ENCODE data around the gene DGKI. TPM values are rescaled to one million over a fixed set of nuclear protein-coding genes. Genes with fewer than 3 reads are reported as not detected.

Gene DGKI
- total RNA-seq, 2 donors from 2014 or later, result 0.04 to 0.64 TPM

DNA sequence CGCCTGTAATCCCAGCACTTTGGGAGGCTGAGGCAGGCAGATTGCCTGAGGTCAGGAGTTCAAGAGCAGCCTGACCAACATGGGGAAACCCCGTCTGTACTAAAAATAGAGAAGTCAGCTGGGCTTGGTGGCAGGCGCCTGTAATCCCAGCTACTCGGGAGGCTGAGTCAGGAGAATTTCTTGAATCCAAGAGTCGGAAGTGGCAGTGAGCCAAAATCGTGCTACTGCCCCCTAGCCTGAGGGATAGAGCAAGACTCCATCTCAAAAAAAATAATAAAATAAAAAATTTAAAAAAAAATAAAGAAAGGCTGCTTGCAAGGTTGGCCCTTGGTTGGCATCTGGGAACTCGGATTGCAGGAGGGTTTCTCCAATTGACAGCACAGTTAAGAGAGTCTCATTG, 221.6 kb downstream of the DGKI start:
- Mint-ChIP-seq H3K36me3 (ENCODE audit: low read depth) (no peaks in the 10 kb centered on the region), H3K27ac (no peak overlapping the region), H3K4me1 (no peaks in the 10 kb centered on the region), H3K27me3 (ENCODE audit: insufficient read depth) (peaks cover 1% of the 10 kb centered on the region), H3K9me3 (no peaks in the 10 kb centered on the region), H3K4me3 (no peak overlapping the region)
- H3K4me1 ChIP-seq (ENCODE audit: control insufficient read depth, insufficient read depth, low read length), result no peaks in the 10 kb centered on the region
- H3K27me3 ChIP-seq (ENCODE audit: control insufficient read depth, insufficient read depth, low read length, poor library complexity, severe bottlenecking), result no peaks in the 10 kb centered on the region
- H3K27ac ChIP-seq (ENCODE audit: low read depth, low read length), result no peak overlapping the region
- DNase-seq, result no peak
- WGBS, 2 experiments (ENCODE audit: insufficient coverage in 1 of 2, insufficient read length in 1 of 2), result 96 to 100% methylated on average over 5 to 7 of the region's 7 CpGs
- no peaks in the 10 kb centered on the region for H3K9me3 ChIP-seq (ENCODE audit: control insufficient read depth, low read length)
- TF ChIP-seq, protein P1, sequence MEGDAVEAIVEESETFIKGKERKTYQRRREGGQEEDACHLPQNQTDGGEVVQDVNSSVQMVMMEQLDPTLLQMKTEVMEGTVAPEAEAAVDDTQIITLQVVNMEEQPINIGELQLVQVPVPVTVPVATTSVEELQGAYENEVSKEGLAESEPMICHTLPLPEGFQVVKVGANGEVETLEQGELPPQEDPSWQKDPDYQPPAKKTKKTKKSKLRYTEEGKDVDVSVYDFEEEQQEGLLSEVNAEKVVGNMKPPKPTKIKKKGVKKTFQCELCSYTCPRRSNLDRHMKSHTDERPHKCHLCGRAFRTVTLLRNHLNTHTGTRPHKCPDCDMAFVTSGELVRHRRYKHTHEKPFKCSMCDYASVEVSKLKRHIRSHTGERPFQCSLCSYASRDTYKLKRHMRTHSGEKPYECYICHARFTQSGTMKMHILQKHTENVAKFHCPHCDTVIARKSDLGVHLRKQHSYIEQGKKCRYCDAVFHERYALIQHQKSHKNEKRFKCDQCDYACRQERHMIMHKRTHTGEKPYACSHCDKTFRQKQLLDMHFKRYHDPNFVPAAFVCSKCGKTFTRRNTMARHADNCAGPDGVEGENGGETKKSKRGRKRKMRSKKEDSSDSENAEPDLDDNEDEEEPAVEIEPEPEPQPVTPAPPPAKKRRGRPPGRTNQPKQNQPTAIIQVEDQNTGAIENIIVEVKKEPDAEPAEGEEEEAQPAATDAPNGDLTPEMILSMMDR (conservative IDR thresholded peaks at IDR 0.05), result peak; percentile 38
- no peak overlapping the region for H3K4me3 ChIP-seq (ENCODE audit: low read length)
- H3K9ac ChIP-seq (ENCODE audit: extremely low read depth, low read length, poor library complexity, severe bottlenecking), result no peak overlapping the region
- H3K36me3 ChIP-seq (ENCODE audit: control insufficient read depth, insufficient read depth, low read length), result no peaks in the 10 kb centered on the region

DNA sequence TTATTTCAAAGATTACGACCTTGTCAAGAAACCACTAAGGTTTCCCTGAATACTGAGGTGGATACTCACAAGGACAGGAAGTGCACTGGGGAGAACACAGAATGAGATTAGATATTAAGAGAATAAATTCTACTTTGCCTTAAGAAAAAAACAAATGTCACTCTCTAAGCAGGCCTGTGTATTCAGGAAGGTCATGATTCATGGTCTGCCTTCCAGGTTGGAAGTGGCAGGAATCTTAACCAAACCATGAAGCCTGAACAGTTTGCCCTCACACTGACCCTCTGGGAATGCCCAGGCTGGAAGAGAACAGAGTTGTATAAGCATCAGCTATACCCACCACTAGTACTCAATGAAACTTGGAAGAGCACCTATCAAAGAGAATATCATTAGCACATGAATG, 227.6 kb downstream of the DGKI start:
- H3K4me1 Mint-ChIP-seq, result peaks cover 7% of the 10 kb centered on the region
- no peak overlapping the region for H3K4me3 ChIP-seq (ENCODE audit: low read length)
- 95 to 100% methylated on average over 1 of the region's 1 CpG for WGBS, 2 experiments (ENCODE audit: insufficient coverage in 1 of 2, insufficient read length in 1 of 2)

DNA sequence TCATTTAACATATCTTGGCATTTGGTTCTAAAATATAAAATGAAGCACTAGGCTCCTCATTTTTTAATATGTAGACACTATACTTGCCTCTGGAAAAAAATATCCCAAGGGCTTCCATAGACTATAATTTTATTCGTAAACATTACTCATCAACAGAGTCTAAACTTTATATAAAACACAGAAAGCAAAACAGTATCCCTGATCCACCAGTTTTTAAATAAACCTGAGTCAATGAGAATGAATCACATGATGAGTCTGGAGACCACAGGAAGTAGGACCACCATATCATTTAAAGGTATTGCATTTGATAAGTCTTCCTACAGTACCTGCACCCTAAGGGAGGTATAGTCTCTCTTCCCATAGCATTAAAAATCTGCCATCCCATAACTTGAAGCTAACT, 228.0 kb downstream of the DGKI start:
- WGBS, 2 experiments (ENCODE audit: insufficient coverage in 1 of 2, insufficient read length in 1 of 2), result 100% methylated on average over 1 of the region's 1 CpG; no CpG with 5 or more reads in 1 of the 2 experiments
- no peaks in the 10 kb centered on the region for H3K36me3 Mint-ChIP-seq (ENCODE audit: low read depth)

More for the DNA sequence above, 227.6 kb downstream of the DGKI start:
- H3K4me3 Mint-ChIP-seq, result no peak overlapping the region
- DNase-seq, result no peak
- no peak overlapping the region for H3K27ac Mint-ChIP-seq
- no peaks in the 10 kb centered on the region for H3K4me1 ChIP-seq (ENCODE audit: control insufficient read depth, insufficient read depth, low read length)
- no peaks in the 10 kb centered on the region for H3K36me3 Mint-ChIP-seq (ENCODE audit: low read depth)
- TF ChIP-seq, protein P1 (conservative IDR thresholded peaks at IDR 0.05), result no peak
- H3K36me3 ChIP-seq (ENCODE audit: control insufficient read depth, insufficient read depth, low read length), result no peaks in the 10 kb centered on the region
- no peaks in the 10 kb centered on the region for H3K27me3 Mint-ChIP-seq (ENCODE audit: insufficient read depth)
- no peaks in the 10 kb centered on the region for H3K9me3 ChIP-seq (ENCODE audit: control insufficient read depth, low read length)
- no peaks in the 10 kb centered on the region for H3K9me3 Mint-ChIP-seq
- no peaks in the 10 kb centered on the region for H3K27me3 ChIP-seq (ENCODE audit: control insufficient read depth, insufficient read depth, low read length, poor library complexity, severe bottlenecking)
- H3K27ac ChIP-seq (ENCODE audit: low read depth, low read length), result no peak overlapping the region
- H3K9ac ChIP-seq (ENCODE audit: extremely low read depth, low read length, poor library complexity, severe bottlenecking), result no peak overlapping the region

More for the DNA sequence above, 228.0 kb downstream of the DGKI start:
- H3K27ac ChIP-seq (ENCODE audit: low read depth, low read length), result no peak overlapping the region
- no peaks in the 10 kb centered on the region for H3K27me3 ChIP-seq (ENCODE audit: control insufficient read depth, insufficient read depth, low read length, poor library complexity, severe bottlenecking)
- Mint-ChIP-seq H3K27me3 (ENCODE audit: insufficient read depth) (no peaks in the 10 kb centered on the region), H3K4me3 (no peak overlapping the region), H3K9me3 (no peaks in the 10 kb centered on the region), H3K4me1 (peaks cover 7% of the 10 kb centered on the region), H3K27ac (no peak overlapping the region)
- H3K36me3 ChIP-seq (ENCODE audit: control insufficient read depth, insufficient read depth, low read length), result no peaks in the 10 kb centered on the region
- H3K9me3 ChIP-seq (ENCODE audit: control insufficient read depth, low read length), result no peaks in the 10 kb centered on the region
- no peak overlapping the region for H3K9ac ChIP-seq (ENCODE audit: extremely low read depth, low read length, poor library complexity, severe bottlenecking)
- no peak overlapping the region for H3K4me3 ChIP-seq (ENCODE audit: low read length)
- TF ChIP-seq, protein P1 (conservative IDR thresholded peaks at IDR 0.05), result no peak
- H3K4me1 ChIP-seq (ENCODE audit: control insufficient read depth, insufficient read depth, low read length), result no peaks in the 10 kb centered on the region
- DNase-seq, result no peak
